ENCODE data around the gene MEIS2.

MEIS2 gene

GRCh38 chr15:37097144-37097919, 3.0 kb downstream of the MEIS2 start:
- DNase-seq = no peak

DNA sequence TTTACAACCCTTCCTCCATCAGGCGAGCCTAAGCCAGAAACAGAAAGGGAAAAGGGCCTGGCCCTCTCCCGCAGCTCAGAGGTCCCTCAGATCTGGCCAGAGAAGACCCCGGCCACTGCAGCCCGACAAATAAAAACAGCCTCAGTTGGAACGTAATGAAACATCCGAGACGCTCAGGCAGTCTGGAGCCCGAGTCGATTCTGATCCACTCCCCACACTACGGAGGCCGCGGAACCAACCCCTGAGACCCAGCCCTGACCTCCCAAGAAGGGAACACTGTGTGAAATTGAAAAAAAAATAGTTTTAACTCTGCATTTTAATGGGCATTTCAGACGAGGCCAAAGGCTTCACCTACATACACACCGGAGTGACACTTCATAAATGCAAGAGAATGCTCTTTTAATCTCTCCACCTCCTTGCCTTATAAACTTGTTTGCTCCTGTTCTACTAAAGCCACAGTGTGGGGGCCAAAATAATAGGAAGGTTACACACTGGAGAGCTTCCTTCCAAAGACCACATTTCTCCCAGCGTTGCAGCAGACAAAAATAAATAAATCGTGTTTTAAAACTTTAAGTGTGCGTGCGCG, 3.7 kb downstream of the MEIS2 start:
- DNase-seq = no peak

- no peak for DNase-seq
Measured at GRCh38 chr15:37095770-37096557, 4.4 kb downstream of the MEIS2 start.

DNA sequence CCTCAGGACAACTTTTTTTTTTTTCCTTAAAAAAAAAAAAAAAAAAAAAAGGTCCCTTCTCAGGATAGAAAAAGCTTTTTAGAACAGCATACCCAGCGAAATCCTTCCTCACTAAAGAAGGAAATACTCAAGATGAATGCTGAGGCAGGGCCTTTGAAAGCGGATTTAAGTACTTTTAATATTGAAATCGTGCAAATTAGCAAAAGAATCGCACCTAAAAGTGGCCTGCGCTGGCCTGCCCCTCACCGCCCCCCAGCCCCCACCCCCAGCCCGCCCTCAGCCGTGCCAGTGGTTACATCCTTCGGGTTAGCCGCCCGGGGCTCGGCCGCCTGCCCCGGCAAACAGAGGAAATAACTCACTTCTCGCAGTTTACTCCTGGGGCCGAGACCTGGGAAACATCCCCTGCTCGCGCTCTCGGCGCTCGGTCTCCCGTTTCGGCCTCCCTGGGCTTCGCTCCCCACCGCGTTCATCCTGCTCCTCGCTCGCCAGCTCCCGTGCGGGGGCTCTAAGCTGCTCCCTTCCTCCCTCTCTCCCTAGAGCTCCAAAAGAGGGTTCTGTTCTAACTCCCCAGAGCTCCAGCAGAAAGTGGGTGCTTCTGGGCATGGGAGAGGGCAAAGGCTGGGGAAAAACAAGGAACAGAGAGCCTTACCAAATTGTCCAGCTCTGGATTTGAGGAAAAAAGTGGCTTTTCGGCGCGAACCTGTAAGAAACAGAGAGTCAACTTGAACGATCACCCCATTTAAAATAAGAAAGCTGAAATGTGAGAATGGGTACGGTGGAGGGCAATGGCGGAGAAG, 5.2 kb downstream of the MEIS2 start:
- DNase-seq = no peak

- no peak for DNase-seq
Measured at GRCh38 chr15:37094333-37094914, 5.9 kb downstream of the MEIS2 start.

GRCh38 chr15:37093480-37094332, 6.6 kb downstream of the MEIS2 start:
- no peak for DNase-seq

DNA sequence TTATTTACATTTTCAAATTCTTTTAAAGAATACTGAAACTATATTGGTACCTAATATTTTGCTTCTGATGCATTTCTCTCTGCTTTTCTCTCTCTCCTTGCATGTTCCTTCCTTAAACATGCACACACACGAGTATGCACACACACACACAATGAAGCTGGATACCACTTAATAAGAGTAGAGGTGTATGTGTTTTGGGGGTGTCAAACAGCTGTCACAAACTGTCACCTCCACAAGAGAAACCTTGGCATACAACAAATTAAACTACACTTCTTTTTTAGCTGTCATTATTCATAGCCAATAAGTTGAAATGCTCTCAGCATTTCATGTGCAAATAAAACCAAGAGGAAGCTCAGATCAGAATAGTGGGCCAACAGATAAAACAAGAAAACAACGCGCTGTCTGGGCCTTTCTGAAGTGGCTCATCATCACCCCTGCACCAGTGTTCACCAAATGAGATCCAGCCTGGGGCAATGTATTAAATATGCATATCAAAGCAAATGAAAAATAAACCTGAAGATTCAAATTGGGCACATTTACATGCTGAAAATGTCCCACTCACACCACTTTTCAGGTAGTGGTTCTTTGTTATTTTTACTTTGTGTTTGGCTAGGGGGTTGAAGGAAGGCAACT, 9.7 kb downstream of the MEIS2 start:
- no peak for DNase-seq

DNA sequence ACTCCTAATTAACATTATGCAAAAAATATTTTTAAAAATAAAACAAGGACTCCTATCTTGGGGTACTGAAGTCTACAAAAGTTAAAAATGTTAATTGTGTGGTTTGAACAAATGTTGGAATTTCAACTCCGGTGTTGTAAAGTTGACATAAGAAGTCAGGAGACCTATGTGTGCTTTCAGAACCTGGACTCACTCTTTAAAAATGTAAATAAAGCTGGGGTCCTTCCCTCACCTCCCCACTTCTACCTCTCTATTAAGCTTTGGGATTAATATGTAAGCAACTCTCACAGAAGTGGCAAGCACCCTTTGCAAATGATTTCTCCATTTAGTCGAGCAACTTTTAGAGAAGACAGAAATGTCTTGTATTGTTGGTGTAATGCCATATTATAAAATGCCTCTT, 11.9 kb downstream of the MEIS2 start:
- no peak for DNase-seq

- no peak for DNase-seq
Measured at GRCh38 chr15:37087131-37087588, 13.2 kb downstream of the MEIS2 start.

DNA sequence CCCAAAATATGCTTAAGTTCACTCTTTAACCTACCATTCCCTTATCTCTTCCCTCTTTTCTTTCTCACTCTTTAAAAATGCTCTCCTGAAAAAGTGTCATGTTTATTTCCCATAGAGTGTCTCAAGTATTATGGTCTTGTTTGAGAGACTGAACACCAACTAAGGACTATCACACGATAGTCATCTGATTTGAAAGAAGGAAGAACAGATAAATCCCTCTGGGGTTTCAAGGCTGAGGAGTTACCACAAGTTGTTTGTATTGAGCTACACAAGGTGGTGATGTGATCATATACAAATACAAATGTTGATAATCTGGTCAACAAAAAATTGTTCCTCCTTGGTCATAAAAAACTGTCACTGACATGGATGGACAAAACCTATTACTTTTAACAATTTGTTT, 13.8 kb downstream of the MEIS2 start:
- DNase-seq = no peak

GRCh38 chr15:37086120-37086519, 14.2 kb downstream of the MEIS2 start:
- no peak for DNase-seq

GRCh38 chr15:37084602-37085001, 15.7 kb downstream of the MEIS2 start:
- DNase-seq = no peak

- no peak for DNase-seq
Measured at GRCh38 chr15:37083610-37084009, 16.7 kb downstream of the MEIS2 start.

DNA sequence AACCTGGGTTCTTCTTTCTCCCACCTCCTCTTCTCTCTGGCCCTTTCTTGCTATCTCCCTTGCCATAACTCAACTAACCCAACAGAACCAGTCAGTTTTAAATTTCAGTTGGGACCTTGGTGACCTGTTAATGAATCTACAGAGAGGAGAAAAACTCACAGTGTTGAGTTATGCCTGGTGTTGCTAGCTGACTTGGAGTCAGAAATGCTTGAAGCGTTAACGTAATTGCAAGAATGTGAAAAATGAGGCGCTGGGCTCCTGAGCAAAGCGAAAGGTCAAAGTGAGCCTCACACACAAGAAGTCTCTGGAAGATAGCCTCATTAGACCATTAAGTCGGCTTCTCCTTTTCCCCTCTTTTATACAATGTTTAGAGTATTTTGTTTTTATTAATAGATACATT, 18.4 kb downstream of the MEIS2 start:
- no peak for DNase-seq

DNA sequence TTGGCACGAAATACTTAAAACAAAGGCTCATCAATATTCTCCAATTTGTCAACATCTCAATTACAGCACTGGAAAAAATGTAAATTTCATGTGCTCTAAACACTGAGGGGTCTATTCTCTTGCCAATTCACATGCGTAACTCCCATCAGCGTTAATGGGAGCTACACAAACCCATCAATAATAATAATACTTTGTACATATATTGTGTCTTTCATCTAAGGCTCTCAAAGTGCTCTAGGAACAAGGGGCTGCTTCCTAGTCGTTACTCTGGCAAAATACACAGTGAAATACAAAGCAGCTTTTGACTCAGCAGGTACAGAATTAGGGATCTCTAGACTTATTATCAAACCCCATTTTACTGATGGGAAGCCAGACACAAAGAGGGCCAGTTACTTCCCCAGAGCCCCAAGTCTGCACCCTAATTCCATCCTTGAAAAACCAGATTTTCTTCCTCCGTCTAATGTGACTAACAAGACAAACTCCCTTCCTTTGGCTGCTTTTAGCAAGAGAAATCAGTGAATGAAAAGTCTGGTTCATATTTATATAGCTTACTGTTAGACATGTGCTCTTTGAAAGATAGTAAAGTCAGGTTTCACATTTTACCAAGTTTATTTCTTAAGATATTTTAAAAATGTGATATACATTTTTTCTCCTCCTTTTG, 20.0 kb downstream of the MEIS2 start:
- DNase-seq = no peak

- DNase-seq = no peak
Measured at GRCh38 chr15:37079726-37080125, 20.6 kb downstream of the MEIS2 start.

DNA sequence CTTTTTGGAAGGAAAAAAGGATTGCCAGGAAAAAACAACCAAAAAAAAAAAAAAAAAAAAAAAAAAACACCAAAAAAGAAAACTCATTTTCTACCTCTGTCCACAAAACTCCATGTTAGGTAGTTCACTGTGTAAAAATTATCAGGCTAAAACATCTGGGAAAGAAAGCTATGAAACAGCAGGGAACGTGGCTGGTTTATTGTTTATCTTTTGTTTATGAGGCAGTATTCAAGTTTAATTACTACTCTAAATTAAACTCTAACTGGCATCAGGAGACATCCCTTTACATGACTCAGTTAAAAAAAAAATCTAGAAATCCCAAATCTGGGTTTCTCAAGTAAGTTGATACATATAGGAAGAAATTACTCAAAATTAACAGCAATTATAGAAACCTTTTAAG, 21.8 kb downstream of the MEIS2 start:
- no peak for DNase-seq

DNA sequence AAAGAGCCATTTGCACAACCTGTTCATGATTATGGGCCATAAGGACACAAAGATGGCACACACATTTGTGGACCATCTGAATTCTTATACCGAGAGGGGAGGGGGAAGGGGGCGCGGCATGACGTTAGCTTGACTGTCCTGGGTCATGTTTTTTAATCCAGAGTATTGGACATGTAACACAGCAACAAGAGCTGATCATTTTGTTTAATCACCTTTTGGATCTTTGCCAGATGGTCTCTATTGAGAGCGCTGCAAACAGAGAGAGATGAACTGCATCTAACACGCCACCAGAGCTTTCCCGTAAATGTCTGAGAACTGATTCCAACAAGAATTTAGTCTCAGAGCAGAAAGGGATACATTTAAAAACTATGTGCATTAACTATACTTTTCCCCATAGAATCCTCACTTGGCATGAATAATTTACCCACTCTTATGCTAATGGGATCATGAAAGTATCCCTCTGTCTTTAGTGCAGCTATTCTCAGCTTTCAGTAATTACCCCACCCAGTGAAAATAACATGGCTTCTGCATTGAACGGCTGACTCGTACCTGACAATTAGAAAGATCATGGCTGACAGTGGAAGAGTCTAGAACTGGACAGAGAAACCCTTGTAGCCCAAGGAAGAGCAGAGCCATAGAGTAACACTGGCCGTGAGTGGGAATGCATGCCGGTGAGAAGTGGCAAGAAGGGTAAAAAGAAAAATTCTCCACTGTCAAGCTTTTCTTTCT, 22.6 kb downstream of the MEIS2 start:
- DNase-seq = no peak

- no peak for DNase-seq
Measured at GRCh38 chr15:37076543-37076942, 23.8 kb downstream of the MEIS2 start.

- no peak for DNase-seq
Measured at GRCh38 chr15:37075777-37076176, 24.6 kb downstream of the MEIS2 start.

All from stimulated activated CD4-positive, alpha-beta T cell treated with anti-CD3 and anti-CD28 coated beads, Interleukin-4, amount 100 ng/mL, for 24 hours (primary cell).